Measurements from ENCODE around the gene MARK3. TPM values are rescaled to one million over a fixed set of nuclear protein-coding genes. Genes with fewer than 3 reads are reported as not detected.

MARK3 gene
- total RNA-seq, 2 experiments from 2014 or later: 78.6 to 81.4 TPM

DNA sequence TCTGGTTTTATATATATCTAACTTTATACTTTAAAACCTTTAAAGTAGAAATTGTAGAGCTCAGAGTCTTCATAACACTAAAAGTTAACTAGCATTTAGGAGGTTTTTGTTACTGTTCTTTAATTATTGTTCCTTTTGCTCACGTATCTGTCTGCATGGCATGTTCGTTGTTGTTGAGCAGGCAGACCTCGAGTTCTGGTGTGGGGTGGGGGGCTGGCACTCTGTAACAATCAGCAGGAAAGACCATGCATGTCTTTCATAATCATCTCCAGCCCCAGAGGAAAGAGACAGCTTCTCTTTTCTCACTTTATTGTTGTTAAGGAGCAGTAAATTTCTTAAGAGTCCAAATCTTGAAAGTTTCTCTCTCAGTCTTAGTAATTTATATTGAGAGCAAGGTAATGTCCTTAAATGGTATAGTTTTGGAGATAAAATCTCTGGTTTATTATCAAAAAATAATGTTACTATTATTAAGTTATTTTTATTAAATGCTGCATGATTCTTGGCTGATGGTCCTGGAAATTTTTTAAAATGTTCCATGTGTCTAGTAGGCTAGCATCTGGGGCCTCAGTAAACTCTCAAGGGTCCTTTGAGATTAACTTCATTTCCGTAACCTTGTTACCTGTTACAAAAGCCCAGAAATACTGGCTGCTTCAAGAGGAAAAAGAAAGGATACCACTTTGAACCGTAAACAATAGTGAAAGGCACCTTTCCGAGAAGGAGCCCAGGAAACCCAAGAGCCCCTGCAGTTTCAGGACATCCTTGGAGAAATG is 107.1 kb downstream of the MARK3 start:
- DNase-seq: no peak
- Mint-ChIP-seq H3K27me3 (no peaks in the 10 kb centered on the region), H3K36me3 (ENCODE audit: low read depth) (peaks cover 18% of the 10 kb centered on the region), H3K4me3 (no peak overlapping the region), H3K4me1 (no peaks in the 10 kb centered on the region), H3K27ac (no peak overlapping the region), H3K9me3 (no peaks in the 10 kb centered on the region)
- ChIA-PET CTCF (interaction anchor here (0.6 to 1.8 kb wide), 2 partner anchors 8 to 77 kb away, joined by 4 to 5 read pairs; no protein-coding TSS in a partner anchor), POLR2A (no interaction called here)

DNA sequence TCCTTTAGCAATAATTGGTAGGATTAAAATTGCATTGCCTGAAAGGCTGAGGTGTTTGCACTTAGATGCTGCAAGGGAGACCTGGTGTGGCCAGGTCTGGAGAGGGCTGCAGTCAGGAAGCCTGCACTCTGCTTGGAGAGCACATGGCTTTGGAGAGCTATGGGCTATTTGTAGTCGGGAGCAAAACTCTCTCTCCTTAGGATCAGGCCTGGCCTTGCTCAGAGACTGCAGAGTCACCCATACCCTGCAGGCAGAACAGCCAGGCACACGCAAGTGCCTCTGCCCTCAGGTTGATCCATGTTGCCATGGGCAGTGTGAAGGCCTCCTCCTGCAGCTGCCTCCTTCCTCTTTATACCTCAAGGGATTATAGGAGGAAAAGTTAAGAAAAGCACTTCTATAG is 110.6 kb downstream of the MARK3 start:
- ChIA-PET CTCF (interaction anchor here (1.0 kb wide), 2 partner anchors 16 to 105 kb away, joined by 3 read pairs; no protein-coding TSS in a partner anchor), POLR2A (no interaction called here)
- no peaks in the 10 kb centered on the region for H3K27me3 Mint-ChIP-seq
- no peak for DNase-seq
- H3K27ac Mint-ChIP-seq: no peak overlapping the region
- no peaks in the 10 kb centered on the region for H3K9me3 Mint-ChIP-seq
- peaks cover 21% of the 10 kb centered on the region for H3K36me3 Mint-ChIP-seq (ENCODE audit: low read depth)
- H3K4me1 Mint-ChIP-seq: peaks cover 7% of the 10 kb centered on the region
- H3K4me3 Mint-ChIP-seq: no peak overlapping the region

DNA sequence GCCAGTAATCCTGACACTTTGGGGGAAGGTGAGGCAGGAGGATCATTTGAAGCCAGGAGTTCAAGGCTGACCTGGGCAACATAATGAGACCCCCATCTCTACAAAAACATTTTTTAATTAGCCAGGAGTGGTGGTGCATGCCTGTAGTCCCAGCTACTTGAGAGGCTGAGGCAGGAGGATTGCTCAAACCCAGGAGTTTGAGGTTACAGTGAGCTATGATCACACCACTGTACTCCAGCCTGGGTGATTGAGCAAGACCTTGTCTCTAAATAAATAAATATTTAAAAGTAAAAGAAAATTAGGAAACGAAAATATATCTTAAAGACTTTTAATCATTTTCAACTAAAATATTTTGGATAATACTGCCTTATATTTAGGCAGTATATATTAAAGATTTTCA is 111.6 kb downstream of the MARK3 start:
- Mint-ChIP-seq H3K4me1 (peaks cover 7% of the 10 kb centered on the region), H3K9me3 (no peaks in the 10 kb centered on the region), H3K27me3 (no peaks in the 10 kb centered on the region), H3K27ac (no peak overlapping the region), H3K36me3 (ENCODE audit: low read depth) (peaks cover 25% of the 10 kb centered on the region), H3K4me3 (no peak overlapping the region)
- no peak for DNase-seq
- ChIA-PET POLR2A (no interaction called here), CTCF (interaction anchor here (1.0 kb wide), 1 partner anchor 106 kb away, joined by 3 read pairs; no protein-coding TSS in a partner anchor)

DNA sequence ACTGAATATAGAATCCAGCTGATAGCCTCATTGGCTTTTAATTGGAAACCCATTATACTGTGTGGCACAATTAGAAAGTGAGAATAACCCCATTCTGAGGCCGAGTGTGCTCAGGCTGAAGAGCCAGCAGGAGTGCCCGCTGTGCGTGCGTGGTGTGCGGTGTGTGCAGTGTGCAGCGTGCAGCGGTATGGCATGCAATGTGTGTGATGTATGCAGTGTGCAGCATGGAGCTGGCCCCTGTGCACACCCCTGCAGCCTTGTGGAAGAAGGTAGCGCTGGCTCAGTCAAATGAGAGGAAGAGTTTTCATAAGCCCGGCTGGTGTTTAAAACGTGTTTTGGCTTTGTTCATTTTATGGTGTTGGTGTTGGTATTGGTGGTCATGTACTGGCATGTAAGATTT is 114.5 kb downstream of the MARK3 start:
- no peak for DNase-seq
- H3K9me3 Mint-ChIP-seq: no peaks in the 10 kb centered on the region
- ChIA-PET CTCF (interaction anchor here (1.0 to 1.2 kb wide), 3 partner anchors 19 to 113 kb away, joined by 3 read pairs; no protein-coding TSS in a partner anchor), POLR2A (no interaction called here)
- no peaks in the 10 kb centered on the region for H3K27me3 Mint-ChIP-seq
- H3K4me1 Mint-ChIP-seq: peaks cover 7% of the 10 kb centered on the region
- peak overlapping the region; percentile 27 for H3K27ac Mint-ChIP-seq
- peaks cover 40% of the 10 kb centered on the region for H3K36me3 Mint-ChIP-seq (ENCODE audit: low read depth)
- no peak overlapping the region for H3K4me3 Mint-ChIP-seq

DNA sequence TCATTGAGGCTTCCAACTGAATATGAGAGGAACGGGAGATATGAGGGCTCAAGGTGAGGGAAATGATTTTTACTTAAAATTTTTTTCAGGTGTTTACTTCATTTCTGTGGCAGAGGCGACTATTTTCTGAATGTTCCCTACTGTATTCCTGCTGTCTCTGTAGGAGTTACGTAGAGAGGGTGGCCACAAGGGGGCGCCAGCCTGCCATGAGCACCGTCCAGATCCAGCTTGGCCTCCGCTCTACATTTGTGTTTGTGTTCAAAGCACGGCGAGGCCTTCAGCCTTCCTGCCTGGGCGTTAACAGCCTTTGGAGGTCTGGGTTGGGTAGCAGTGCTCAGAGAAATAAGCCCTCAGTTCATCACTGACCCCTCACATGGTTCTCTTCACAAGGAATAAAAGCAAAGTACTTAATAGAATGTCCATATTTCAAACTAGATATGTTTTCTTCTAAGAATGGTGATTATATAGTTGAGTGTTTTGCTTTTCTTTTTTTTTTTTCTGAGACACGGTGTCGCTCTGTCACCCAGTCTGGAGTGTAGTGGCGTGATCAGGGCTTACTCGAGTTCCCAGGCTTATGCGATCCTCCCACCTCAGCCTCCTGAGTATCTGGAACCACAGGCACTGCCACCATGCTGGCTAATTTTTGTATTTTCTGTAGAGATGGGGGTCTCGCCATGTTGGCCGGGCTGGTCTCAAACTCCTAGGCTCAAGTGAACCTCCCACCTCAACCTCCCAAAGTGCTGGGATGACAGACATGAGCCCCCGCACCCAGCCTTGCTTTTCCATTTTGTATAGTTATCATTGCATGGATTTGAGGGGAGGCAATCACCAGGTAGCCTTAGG is 115.2 kb downstream of the MARK3 start:
- Mint-ChIP-seq H3K4me3 (no peak overlapping the region), H3K27ac (peak overlapping the region; percentile 25), H3K9me3 (no peaks in the 10 kb centered on the region), H3K36me3 (ENCODE audit: low read depth) (peaks cover 46% of the 10 kb centered on the region), H3K4me1 (peaks cover 7% of the 10 kb centered on the region), H3K27me3 (no peaks in the 10 kb centered on the region)
- CTCF ChIA-PET: interaction anchor here (0.7 to 1.2 kb wide), 5 partner anchors 9 to 332 kb away, joined by 3 to 5 read pairs (median 3); no protein-coding TSS in a partner anchor
- peak; percentile 81 for DNase-seq
- POLR2A ChIA-PET: no interaction called here

DNA sequence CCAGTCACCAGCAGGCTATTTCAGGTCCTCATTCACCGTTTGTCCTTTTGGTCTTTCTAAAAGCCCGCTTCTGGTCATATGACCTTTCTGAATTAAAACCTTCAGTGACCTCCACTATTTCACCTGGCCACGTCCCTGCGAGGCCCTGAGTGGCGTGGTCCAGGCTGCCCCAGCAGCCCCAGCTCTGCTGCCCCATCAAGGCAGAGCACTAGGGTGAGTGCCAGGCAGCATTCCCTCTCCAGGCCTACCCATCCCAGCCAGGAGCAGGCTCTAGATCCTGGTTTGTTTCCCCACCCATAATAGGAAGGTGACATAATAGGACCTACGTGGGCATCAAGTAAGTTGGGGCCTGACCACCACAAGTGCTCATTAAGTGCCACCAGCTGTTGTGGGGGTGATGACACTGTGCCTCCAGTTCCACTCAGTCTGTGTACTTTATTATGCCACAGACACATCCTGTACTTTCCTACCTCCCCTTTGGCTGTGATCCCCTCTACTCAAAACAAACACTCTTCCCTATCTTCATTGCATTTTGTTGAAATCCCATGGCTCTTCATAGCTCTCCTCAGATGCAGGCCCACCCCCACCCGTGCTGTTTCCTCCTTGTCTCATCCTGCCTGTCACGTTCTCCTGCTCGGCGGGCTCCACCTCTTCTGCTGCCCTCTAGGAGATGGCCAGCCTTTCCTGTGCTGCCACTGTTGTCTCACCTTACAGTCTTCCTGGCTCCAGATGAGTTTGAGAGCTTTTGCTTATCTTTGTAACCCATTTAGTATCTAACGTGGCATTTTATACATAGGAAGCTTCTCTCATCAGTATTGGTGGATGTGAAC is 116.0 kb downstream of the MARK3 start:
- peaks cover 43% of the 10 kb centered on the region for H3K36me3 Mint-ChIP-seq (ENCODE audit: low read depth)
- H3K4me3 Mint-ChIP-seq: no peak overlapping the region
- no peak for DNase-seq
- H3K9me3 Mint-ChIP-seq: no peaks in the 10 kb centered on the region
- H3K27ac Mint-ChIP-seq: no peak overlapping the region
- ChIA-PET CTCF (interaction anchor here (1.1 kb wide), 1 partner anchor 19 kb away, joined by 4 read pairs; no protein-coding TSS in a partner anchor), POLR2A (no interaction called here)
- no peaks in the 10 kb centered on the region for H3K27me3 Mint-ChIP-seq
- H3K4me1 Mint-ChIP-seq: peaks cover 7% of the 10 kb centered on the region

DNA sequence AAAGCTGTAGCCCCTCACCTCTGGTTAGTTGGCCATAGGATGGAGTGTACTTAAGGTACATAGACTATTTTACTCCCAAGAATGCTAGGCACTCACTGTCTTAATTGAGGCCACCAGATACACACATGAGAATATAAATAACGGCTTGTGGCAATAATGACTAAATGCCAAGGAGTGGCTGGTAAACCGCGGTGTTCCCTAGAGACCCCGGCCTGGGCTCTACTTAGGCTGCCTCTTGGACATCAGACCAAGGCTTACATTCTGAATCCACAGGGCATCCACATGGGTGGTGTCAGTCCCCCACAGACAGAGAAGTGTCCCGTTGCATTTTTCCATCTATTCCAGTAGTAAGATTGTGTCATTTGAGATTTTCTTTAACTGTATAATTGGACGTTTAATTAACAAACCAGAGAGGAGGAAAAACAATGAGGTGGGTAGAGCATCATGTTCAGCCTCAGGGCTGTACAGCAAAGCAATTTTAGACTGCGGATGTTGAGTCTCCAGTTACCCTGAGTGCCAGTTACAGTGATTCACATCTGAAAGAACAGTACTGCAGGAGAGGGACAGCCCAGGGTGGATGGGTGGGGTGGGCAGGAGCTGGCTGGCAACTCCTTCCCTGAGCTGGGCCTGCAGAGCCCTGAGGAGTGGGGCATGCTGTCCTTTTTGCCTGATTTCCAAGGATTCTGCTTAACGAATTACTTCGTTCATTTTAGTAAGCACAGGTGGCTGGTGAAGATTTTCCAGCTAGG is 116.9 kb downstream of the MARK3 start:
- peaks cover 43% of the 10 kb centered on the region for H3K36me3 Mint-ChIP-seq (ENCODE audit: low read depth)
- H3K9me3 Mint-ChIP-seq: no peaks in the 10 kb centered on the region
- DNase-seq: no peak
- H3K27me3 Mint-ChIP-seq: no peaks in the 10 kb centered on the region
- H3K4me3 Mint-ChIP-seq: no peak overlapping the region
- ChIA-PET CTCF (no interaction called here), POLR2A (no interaction called here)
- H3K27ac Mint-ChIP-seq: no peak overlapping the region
- peaks cover 7% of the 10 kb centered on the region for H3K4me1 Mint-ChIP-seq

DNA sequence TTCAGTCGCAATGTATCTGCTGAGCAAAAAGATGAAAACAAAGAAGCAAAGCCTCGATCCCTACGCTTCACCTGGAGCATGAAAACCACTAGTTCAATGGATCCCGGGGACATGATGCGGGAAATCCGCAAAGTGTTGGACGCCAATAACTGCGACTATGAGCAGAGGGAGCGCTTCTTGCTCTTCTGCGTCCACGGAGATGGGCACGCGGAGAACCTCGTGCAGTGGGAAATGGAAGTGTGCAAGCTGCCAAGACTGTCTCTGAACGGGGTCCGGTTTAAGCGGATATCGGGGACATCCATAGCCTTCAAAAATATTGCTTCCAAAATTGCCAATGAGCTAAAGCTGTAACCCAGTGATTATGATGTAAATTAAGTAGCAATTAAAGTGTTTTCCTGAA is 117.7 kb downstream of the MARK3 start:
- Mint-ChIP-seq H3K4me3 (no peak overlapping the region), H3K27ac (no peak overlapping the region), H3K4me1 (peaks cover 7% of the 10 kb centered on the region), H3K36me3 (ENCODE audit: low read depth) (peaks cover 41% of the 10 kb centered on the region), H3K9me3 (no peaks in the 10 kb centered on the region), H3K27me3 (no peaks in the 10 kb centered on the region)
- ChIA-PET POLR2A (no interaction called here), CTCF (interaction anchor here (1.5 kb wide), 1 partner anchor 16 kb away, joined by 4 read pairs; no protein-coding TSS in a partner anchor)
- no peak for DNase-seq

DNA sequence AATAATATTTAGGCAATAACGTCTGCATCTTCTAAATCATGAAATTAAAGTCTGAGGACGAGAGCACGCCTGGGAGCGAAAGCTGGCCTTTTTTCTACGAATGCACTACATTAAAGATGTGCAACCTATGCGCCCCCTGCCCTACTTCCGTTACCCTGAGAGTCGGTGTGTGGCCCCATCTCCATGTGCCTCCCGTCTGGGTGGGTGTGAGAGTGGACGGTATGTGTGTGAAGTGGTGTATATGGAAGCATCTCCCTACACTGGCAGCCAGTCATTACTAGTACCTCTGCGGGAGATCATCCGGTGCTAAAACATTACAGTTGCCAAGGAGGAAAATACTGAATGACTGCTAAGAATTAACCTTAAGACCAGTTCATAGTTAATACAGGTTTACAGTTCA is 118.1 kb downstream of the MARK3 start:
- POLR2A ChIA-PET: no interaction called here
- peaks cover 41% of the 10 kb centered on the region for H3K36me3 Mint-ChIP-seq (ENCODE audit: low read depth)
- no peak overlapping the region for H3K4me3 Mint-ChIP-seq
- no peaks in the 10 kb centered on the region for H3K9me3 Mint-ChIP-seq
- DNase-seq: no peak
- no peaks in the 10 kb centered on the region for H3K27me3 Mint-ChIP-seq
- CTCF ChIA-PET: interaction anchor here (1.5 kb wide), 1 partner anchor 16 kb away, joined by 4 read pairs; no protein-coding TSS in a partner anchor
- H3K4me1 Mint-ChIP-seq: peaks cover 7% of the 10 kb centered on the region
- no peak overlapping the region for H3K27ac Mint-ChIP-seq

DNA sequence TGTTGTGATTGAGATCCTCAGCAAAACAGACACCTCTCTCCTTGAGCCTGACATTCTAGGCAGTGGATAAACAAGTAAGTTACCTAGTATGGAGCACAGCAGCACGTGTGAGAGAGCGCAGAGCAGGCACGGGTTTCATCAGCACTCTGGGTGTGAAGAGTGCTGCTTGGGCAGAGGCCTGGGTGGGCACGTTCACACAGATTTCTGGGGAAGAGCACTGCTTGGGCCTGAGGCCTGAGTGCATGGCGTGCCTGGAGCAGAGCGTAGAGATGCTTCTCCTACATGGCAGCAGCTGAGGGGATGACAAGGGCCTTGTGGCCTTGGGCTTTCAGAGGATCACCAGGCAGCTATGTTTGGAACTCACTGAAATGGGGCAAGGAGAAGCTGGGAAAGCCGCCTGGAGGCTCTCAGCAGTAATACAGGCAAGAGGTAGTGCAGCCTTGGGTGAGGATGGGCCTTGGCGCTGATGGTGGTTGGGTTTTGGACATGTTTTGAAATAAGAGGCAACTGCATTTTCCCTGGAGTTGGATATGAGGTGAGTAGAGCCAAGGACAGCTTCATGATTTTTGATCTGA is 119.9 kb downstream of the MARK3 start:
- peaks cover 3% of the 10 kb centered on the region for H3K4me1 Mint-ChIP-seq
- no peaks in the 10 kb centered on the region for H3K9me3 Mint-ChIP-seq
- H3K27ac Mint-ChIP-seq: peak overlapping the region; percentile 51
- ChIA-PET CTCF (interaction anchor here (0.8 kb wide), 1 partner anchor 13 kb away, joined by 3 read pairs; no protein-coding TSS in a partner anchor), POLR2A (interaction anchor here (0.7 kb wide), 1 partner anchor 78 kb away, joined by 6 read pairs; no protein-coding TSS in a partner anchor)
- H3K36me3 Mint-ChIP-seq (ENCODE audit: low read depth): peaks cover 38% of the 10 kb centered on the region
- no peaks in the 10 kb centered on the region for H3K27me3 Mint-ChIP-seq
- no peak for DNase-seq
- no peak overlapping the region for H3K4me3 Mint-ChIP-seq

DNA sequence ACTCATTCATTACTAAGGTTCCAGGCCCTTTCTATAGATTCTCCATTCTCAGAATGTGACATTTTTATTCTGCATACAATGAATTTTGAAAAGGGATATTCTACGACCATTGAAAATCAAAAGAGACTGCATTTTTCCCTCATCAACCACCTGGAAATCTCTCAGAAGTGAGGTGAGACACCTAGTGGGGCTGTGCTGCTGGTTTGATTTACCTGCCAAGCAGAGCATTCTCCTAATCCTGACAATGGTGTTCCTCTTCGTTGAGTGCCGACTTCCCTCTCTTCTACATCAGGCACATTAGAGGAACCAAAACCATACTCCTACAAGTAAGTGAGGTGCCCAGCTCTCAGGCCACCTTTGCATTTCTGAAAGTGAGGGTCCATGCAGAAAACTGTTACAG is 122.5 kb downstream of the MARK3 start:
- POLR2A ChIA-PET: no interaction called here
- DNase-seq: no peak
- CTCF ChIA-PET: no interaction called here
- no peak overlapping the region for H3K4me3 Mint-ChIP-seq
- H3K9me3 Mint-ChIP-seq: no peaks in the 10 kb centered on the region
- H3K36me3 Mint-ChIP-seq (ENCODE audit: low read depth): peaks cover 21% of the 10 kb centered on the region
- H3K4me1 Mint-ChIP-seq: no peaks in the 10 kb centered on the region
- H3K27me3 Mint-ChIP-seq: no peaks in the 10 kb centered on the region
- peak overlapping the region; percentile 19 for H3K27ac Mint-ChIP-seq
